ENCODE measurements around the gene CTNNBL1. TPM values are rescaled to one million over a fixed set of nuclear protein-coding genes. Genes with fewer than 3 reads are reported as not detected.

The CTNNBL1 gene
- total and polyA plus RNA-seq, 2 experiments from 2014 or later = 36.3 to 68.7 TPM

GRCh38 chr20:37849566-37849965, 155.7 kb downstream of the CTNNBL1 start:
- H3K36me3 ChIP-seq (ENCODE audit: insufficient read depth) = no peaks in the 10 kb centered on the region
- no peak for DNase-seq (ENCODE audit: low spot score)
- H3F3A ChIP-seq (replicated peaks; ENCODE audit: low read depth) = no peaks in the 10 kb centered on the region
- H3K27me3 ChIP-seq (ENCODE audit: insufficient read depth) = no peaks in the 10 kb centered on the region
- H3K4me1 Mint-ChIP-seq = peaks cover 24% of the 10 kb centered on the region
- no peak overlapping the region for H3K4me3 ChIP-seq
- no peak overlapping the region for H3K4me3 Mint-ChIP-seq
- no peaks in the 10 kb centered on the region for H4K20me1 ChIP-seq (replicated peaks; ENCODE audit: insufficient read depth)
- H3K27ac Mint-ChIP-seq = no peak overlapping the region
- H3K4me2 ChIP-seq = no peak overlapping the region
- H3K27ac ChIP-seq (ENCODE audit: low read depth) = no peak overlapping the region
- H2AFZ ChIP-seq = no peak overlapping the region
- no peaks in the 10 kb centered on the region for H3K9me3 Mint-ChIP-seq
- no peaks in the 10 kb centered on the region for H3K9me2 ChIP-seq (ENCODE audit: insufficient read depth)
- H3K4me1 ChIP-seq (ENCODE audit: insufficient read depth) = peaks cover 16% of the 10 kb centered on the region; the same call in 1 of the 2 replicates
- peaks cover 2% of the 10 kb centered on the region for H3K27me3 Mint-ChIP-seq (ENCODE audit: insufficient read depth, low read depth, poor library complexity)
- no peaks in the 10 kb centered on the region for H3K79me2 ChIP-seq (replicated peaks; ENCODE audit: insufficient read depth)
- ATAC-seq = no peak
- no peak for TF ChIP-seq JUNB (IDR thresholded peaks at IDR 0.05; ENCODE audit: unreplicated experiment)
- TF ChIP-seq STAT1 (IDR thresholded peaks at IDR 0.05; ENCODE audit: unreplicated experiment) = no peak
- no peak for TF ChIP-seq CREB1 (CRISPR knock-in tag; IDR thresholded peaks at IDR 0.05; ENCODE audit: low read depth)
- H3K36me3 Mint-ChIP-seq (ENCODE audit: low read depth) = no peaks in the 10 kb centered on the region

DNA sequence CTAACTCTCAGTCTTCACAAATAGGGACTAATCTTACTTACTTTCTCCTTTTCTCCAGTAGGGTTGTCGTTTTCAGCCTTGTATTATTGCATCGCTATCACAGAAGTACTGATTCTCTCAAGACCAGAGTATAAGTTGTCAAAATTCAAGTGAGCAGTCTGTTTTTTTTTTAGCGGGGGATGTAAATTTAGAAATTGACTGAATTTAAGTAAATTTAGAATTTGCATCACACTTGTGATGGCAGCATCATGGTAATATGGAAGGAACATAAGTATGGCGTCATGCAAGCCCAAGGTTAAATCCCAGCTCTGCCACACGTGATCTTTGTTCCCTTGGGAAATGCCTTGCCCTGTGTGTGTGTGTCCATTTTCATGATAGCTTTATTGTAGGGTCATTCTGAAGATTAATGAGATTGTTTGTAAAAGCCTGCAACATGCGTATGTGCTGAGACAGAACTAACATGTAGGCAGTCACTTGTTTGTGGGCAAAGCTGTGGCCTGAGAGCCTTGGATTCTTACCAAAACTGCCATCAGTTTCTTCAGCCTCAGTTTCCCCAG, 156.3 kb downstream of the CTNNBL1 start:
- H4K20me1 ChIP-seq (replicated peaks; ENCODE audit: insufficient read depth) = no peaks in the 10 kb centered on the region
- H3K9me3 Mint-ChIP-seq = no peaks in the 10 kb centered on the region
- H3K4me3 ChIP-seq = no peak overlapping the region
- DNase-seq (ENCODE audit: low spot score) = no peak
- ATAC-seq = no peak
- peaks cover 16% of the 10 kb centered on the region; the same call in 1 of the 2 replicates for H3K4me1 ChIP-seq (ENCODE audit: insufficient read depth)
- no peak overlapping the region for H3K4me3 Mint-ChIP-seq
- H3K9me2 ChIP-seq (ENCODE audit: insufficient read depth) = no peaks in the 10 kb centered on the region
- H3K27ac Mint-ChIP-seq = no peak overlapping the region
- no peak overlapping the region for H3K27ac ChIP-seq (ENCODE audit: low read depth)
- H3K36me3 Mint-ChIP-seq (ENCODE audit: low read depth) = no peaks in the 10 kb centered on the region
- no peaks in the 10 kb centered on the region for H3F3A ChIP-seq (replicated peaks; ENCODE audit: low read depth)
- H3K4me1 Mint-ChIP-seq = peaks cover 24% of the 10 kb centered on the region
- H3K4me2 ChIP-seq = no peak overlapping the region
- no peaks in the 10 kb centered on the region for H3K36me3 ChIP-seq (ENCODE audit: insufficient read depth)
- TF ChIP-seq POLR2AphosphoS5 (IDR thresholded peaks at IDR 0.05; ENCODE audit: low read depth) = no peak
- TF ChIP-seq, protein P1, sequence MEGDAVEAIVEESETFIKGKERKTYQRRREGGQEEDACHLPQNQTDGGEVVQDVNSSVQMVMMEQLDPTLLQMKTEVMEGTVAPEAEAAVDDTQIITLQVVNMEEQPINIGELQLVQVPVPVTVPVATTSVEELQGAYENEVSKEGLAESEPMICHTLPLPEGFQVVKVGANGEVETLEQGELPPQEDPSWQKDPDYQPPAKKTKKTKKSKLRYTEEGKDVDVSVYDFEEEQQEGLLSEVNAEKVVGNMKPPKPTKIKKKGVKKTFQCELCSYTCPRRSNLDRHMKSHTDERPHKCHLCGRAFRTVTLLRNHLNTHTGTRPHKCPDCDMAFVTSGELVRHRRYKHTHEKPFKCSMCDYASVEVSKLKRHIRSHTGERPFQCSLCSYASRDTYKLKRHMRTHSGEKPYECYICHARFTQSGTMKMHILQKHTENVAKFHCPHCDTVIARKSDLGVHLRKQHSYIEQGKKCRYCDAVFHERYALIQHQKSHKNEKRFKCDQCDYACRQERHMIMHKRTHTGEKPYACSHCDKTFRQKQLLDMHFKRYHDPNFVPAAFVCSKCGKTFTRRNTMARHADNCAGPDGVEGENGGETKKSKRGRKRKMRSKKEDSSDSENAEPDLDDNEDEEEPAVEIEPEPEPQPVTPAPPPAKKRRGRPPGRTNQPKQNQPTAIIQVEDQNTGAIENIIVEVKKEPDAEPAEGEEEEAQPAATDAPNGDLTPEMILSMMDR (conservative IDR thresholded peaks at IDR 0.05; ENCODE audit: low read depth in 2 of 2) = no peak
- H3K27me3 Mint-ChIP-seq (ENCODE audit: insufficient read depth, low read depth, poor library complexity) = peaks cover 2% of the 10 kb centered on the region
- H3K79me2 ChIP-seq (replicated peaks; ENCODE audit: insufficient read depth) = no peaks in the 10 kb centered on the region
- H2AFZ ChIP-seq = no peak overlapping the region
- H3K27me3 ChIP-seq (ENCODE audit: insufficient read depth) = no peaks in the 10 kb centered on the region

- no peaks in the 10 kb centered on the region for H4K20me1 ChIP-seq (replicated peaks; ENCODE audit: insufficient read depth)
- Mint-ChIP-seq H3K27ac (no peak overlapping the region), H3K4me3 (no peak overlapping the region), H3K4me1 (peaks cover 20% of the 10 kb centered on the region), H3K27me3 (ENCODE audit: insufficient read depth, low read depth, poor library complexity) (peaks cover 5% of the 10 kb centered on the region), H3K36me3 (ENCODE audit: low read depth) (no peaks in the 10 kb centered on the region), H3K9me3 (no peaks in the 10 kb centered on the region)
- DNase-seq (ENCODE audit: low spot score) = no peak
- H3K4me3 ChIP-seq = no peak overlapping the region
- H2AFZ ChIP-seq = no peak overlapping the region
- H3K27me3 ChIP-seq (ENCODE audit: insufficient read depth) = no peaks in the 10 kb centered on the region
- H3K36me3 ChIP-seq (ENCODE audit: insufficient read depth) = no peaks in the 10 kb centered on the region
- TF ChIP-seq, protein P2, sequence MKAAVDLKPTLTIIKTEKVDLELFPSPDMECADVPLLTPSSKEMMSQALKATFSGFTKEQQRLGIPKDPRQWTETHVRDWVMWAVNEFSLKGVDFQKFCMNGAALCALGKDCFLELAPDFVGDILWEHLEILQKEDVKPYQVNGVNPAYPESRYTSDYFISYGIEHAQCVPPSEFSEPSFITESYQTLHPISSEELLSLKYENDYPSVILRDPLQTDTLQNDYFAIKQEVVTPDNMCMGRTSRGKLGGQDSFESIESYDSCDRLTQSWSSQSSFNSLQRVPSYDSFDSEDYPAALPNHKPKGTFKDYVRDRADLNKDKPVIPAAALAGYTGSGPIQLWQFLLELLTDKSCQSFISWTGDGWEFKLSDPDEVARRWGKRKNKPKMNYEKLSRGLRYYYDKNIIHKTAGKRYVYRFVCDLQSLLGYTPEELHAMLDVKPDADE (IDR thresholded peaks at IDR 0.05) = no peak
- TF ChIP-seq CREB1 (CRISPR knock-in tag; IDR thresholded peaks at IDR 0.05; ENCODE audit: low read depth) = no peak
- no peak for TF ChIP-seq POLR2AphosphoS5 (IDR thresholded peaks at IDR 0.05; ENCODE audit: low read depth)
- TF ChIP-seq ZNF331 (CRISPR knock-in tag; IDR thresholded peaks at IDR 0.05; ENCODE audit: low read depth) = no peak
- TF ChIP-seq, protein P1 (conservative IDR thresholded peaks at IDR 0.05; ENCODE audit: low read depth in 2 of 2) = no peak
- H3K4me2 ChIP-seq = no peak overlapping the region
- H3K9me2 ChIP-seq (ENCODE audit: insufficient read depth) = no peaks in the 10 kb centered on the region
- no peak overlapping the region for H3K27ac ChIP-seq (ENCODE audit: low read depth)
- no peaks in the 10 kb centered on the region for H3K79me2 ChIP-seq (replicated peaks; ENCODE audit: insufficient read depth)
- H3K4me1 ChIP-seq (ENCODE audit: insufficient read depth) = peaks cover 16% of the 10 kb centered on the region; the same call in 1 of the 2 replicates
- H3F3A ChIP-seq (replicated peaks; ENCODE audit: low read depth) = no peaks in the 10 kb centered on the region
- no peak for ATAC-seq
These were observed 157.0 kb downstream of the CTNNBL1 start for GRCh38 chr20:37850724-37851355.

Measured in GM23338 (cell line).